ENCODE measurements around the gene TSPAN13.

The TSPAN13 gene

GRCh38 chr7:16811551-16811950 is 58.0 kb downstream of the TSPAN13 start:
- Histone ChIP-seq H3K4ac (ENCODE audit: low read depth, low read length) (no peak overlapping the region), H3K79me2 (ENCODE audit: control insufficient read depth, insufficient read depth, low read length, poor library complexity) (no peaks in the 10 kb centered on the region), H3K4me3 (ENCODE audit: low read depth, low read length) (no peak overlapping the region), H2BK5ac (ENCODE audit: low read depth, low read length, poor library complexity) (no peak overlapping the region), H3K79me1 (ENCODE audit: low read length) (no peaks in the 10 kb centered on the region), H2BK12ac (ENCODE audit: low read length) (no peak overlapping the region), H3K27me3 (ENCODE audit: insufficient read depth, low read length) (no peaks in the 10 kb centered on the region), H3K27ac (ENCODE audit: low read depth, low read length) (no peak overlapping the region), H4K91ac (ENCODE audit: low read depth, low read length) (no peak overlapping the region), H3K9me3 (ENCODE audit: insufficient read depth, low read depth, low read length) (no peaks in the 10 kb centered on the region), H3K14ac (ENCODE audit: low read length) (no peak overlapping the region), H3K18ac (ENCODE audit: low read length) (no peak overlapping the region), H3K4me1 (ENCODE audit: control insufficient read depth in 1 of 2, insufficient read depth in 2 of 2, low read length in 2 of 2) (no peaks in the 10 kb centered on the region), H2BK120ac (ENCODE audit: insufficient read depth, low read length, poor library complexity) (no peak overlapping the region), H2AK5ac (ENCODE audit: low read length) (no peak overlapping the region), H3K4me2 (ENCODE audit: low read length) (no peak overlapping the region), H2AFZ (ENCODE audit: insufficient read depth, low read length, poor library complexity) (no peak overlapping the region), H4K8ac (ENCODE audit: low read depth, low read length) (no peak overlapping the region), H3K23ac (ENCODE audit: low read length) (no peak overlapping the region), H4K12ac (ENCODE audit: low read depth, low read length) (no peak overlapping the region), H3K9ac (ENCODE audit: low read length) (no peak overlapping the region), H3K36me3 (ENCODE audit: control insufficient read depth in 1 of 2, insufficient read depth in 2 of 2, low read length in 2 of 2) (no peaks in the 10 kb centered on the region)
- WGBS (ENCODE audit: extremely low coverage, insufficient coverage, insufficient read length), result no CpG with 5 or more reads among the region's 2 CpGs
- peak in 1 of 2 donors; percentile 21 for DNase-seq

- Histone ChIP-seq H2BK120ac (ENCODE audit: insufficient read depth, low read length, poor library complexity) (no peak overlapping the region), H3K27me3 (ENCODE audit: insufficient read depth, low read length) (no peaks in the 10 kb centered on the region), H3K27ac (ENCODE audit: low read depth, low read length) (no peak overlapping the region), H4K91ac (ENCODE audit: low read depth, low read length) (no peak overlapping the region), H3K4me1 (ENCODE audit: control insufficient read depth in 1 of 2, insufficient read depth in 2 of 2, low read length in 2 of 2) (no peaks in the 10 kb centered on the region), H2BK12ac (ENCODE audit: low read length) (no peak overlapping the region), H3K23ac (ENCODE audit: low read length) (no peak overlapping the region), H4K12ac (ENCODE audit: low read depth, low read length) (no peak overlapping the region), H4K8ac (ENCODE audit: low read depth, low read length) (no peak overlapping the region), H3K9ac (ENCODE audit: low read length) (no peak overlapping the region), H3K14ac (ENCODE audit: low read length) (no peak overlapping the region), H3K4ac (ENCODE audit: low read depth, low read length) (no peak overlapping the region), H3K4me2 (ENCODE audit: low read length) (no peak overlapping the region), H3K79me2 (ENCODE audit: control insufficient read depth, insufficient read depth, low read length, poor library complexity) (no peaks in the 10 kb centered on the region), H3K18ac (ENCODE audit: low read length) (no peak overlapping the region), H3K36me3 (ENCODE audit: control insufficient read depth in 1 of 2, insufficient read depth in 2 of 2, low read length in 2 of 2) (no peaks in the 10 kb centered on the region), H3K4me3 (ENCODE audit: low read depth, low read length) (no peak overlapping the region), H2AK5ac (ENCODE audit: low read length) (no peak overlapping the region), H2BK5ac (ENCODE audit: low read depth, low read length, poor library complexity) (no peak overlapping the region), H2AFZ (ENCODE audit: insufficient read depth, low read length, poor library complexity) (no peak overlapping the region), H3K9me3 (ENCODE audit: insufficient read depth, low read depth, low read length) (no peaks in the 10 kb centered on the region), H3K79me1 (ENCODE audit: low read length) (no peaks in the 10 kb centered on the region)
- DNase-seq, result no peak
- no CpG with 5 or more reads among the region's 4 CpGs for WGBS (ENCODE audit: extremely low coverage, insufficient coverage, insufficient read length)
Measured at GRCh38 chr7:16812542-16813231, 59.1 kb downstream of the TSPAN13 start.

- H3K9me3 ChIP-seq (ENCODE audit: insufficient read depth, low read depth, low read length), result no peaks in the 10 kb centered on the region
- H3K4me3 ChIP-seq (ENCODE audit: low read depth, low read length), result no peak overlapping the region
- DNase-seq, result no peak
- H3K14ac ChIP-seq (ENCODE audit: low read length), result no peak overlapping the region
- no peak overlapping the region for H4K91ac ChIP-seq (ENCODE audit: low read depth, low read length)
- H3K23ac ChIP-seq (ENCODE audit: low read length), result no peak overlapping the region
- no peak overlapping the region for H2BK12ac ChIP-seq (ENCODE audit: low read length)
- H3K4me1 ChIP-seq (ENCODE audit: control insufficient read depth in 1 of 2, insufficient read depth in 2 of 2, low read length in 2 of 2), result no peaks in the 10 kb centered on the region
- no CpG with 5 or more reads among the region's 3 CpGs for WGBS (ENCODE audit: extremely low coverage, insufficient coverage, insufficient read length)
- no peak overlapping the region for H4K8ac ChIP-seq (ENCODE audit: low read depth, low read length)
- H3K27me3 ChIP-seq (ENCODE audit: insufficient read depth, low read length), result no peaks in the 10 kb centered on the region
- H3K79me1 ChIP-seq (ENCODE audit: low read length), result no peaks in the 10 kb centered on the region
- no peaks in the 10 kb centered on the region for H3K36me3 ChIP-seq (ENCODE audit: control insufficient read depth in 1 of 2, insufficient read depth in 2 of 2, low read length in 2 of 2)
- H3K18ac ChIP-seq (ENCODE audit: low read length), result no peak overlapping the region
- H3K79me2 ChIP-seq (ENCODE audit: control insufficient read depth, insufficient read depth, low read length, poor library complexity), result no peaks in the 10 kb centered on the region
- no peak overlapping the region for H2BK5ac ChIP-seq (ENCODE audit: low read depth, low read length, poor library complexity)
- no peak overlapping the region for H2AK5ac ChIP-seq (ENCODE audit: low read length)
- no peak overlapping the region for H3K4ac ChIP-seq (ENCODE audit: low read depth, low read length)
- no peak overlapping the region for H3K4me2 ChIP-seq (ENCODE audit: low read length)
- no peak overlapping the region for H3K27ac ChIP-seq (ENCODE audit: low read depth, low read length)
- no peak overlapping the region for H2BK120ac ChIP-seq (ENCODE audit: insufficient read depth, low read length, poor library complexity)
- H3K9ac ChIP-seq (ENCODE audit: low read length), result no peak overlapping the region
- H4K12ac ChIP-seq (ENCODE audit: low read depth, low read length), result no peak overlapping the region
- no peak overlapping the region for H2AFZ ChIP-seq (ENCODE audit: insufficient read depth, low read length, poor library complexity)
Measured at GRCh38 chr7:16813232-16813616, 59.7 kb downstream of the TSPAN13 start.

- WGBS (ENCODE audit: extremely low coverage, insufficient coverage, insufficient read length), result no CpG with 5 or more reads among the region's 2 CpGs
- DNase-seq, result no peak
- no peak overlapping the region for H3K4ac ChIP-seq (ENCODE audit: low read depth, low read length)
- no peak overlapping the region for H4K8ac ChIP-seq (ENCODE audit: low read depth, low read length)
- no peaks in the 10 kb centered on the region for H3K79me2 ChIP-seq (ENCODE audit: control insufficient read depth, insufficient read depth, low read length, poor library complexity)
- no peak overlapping the region for H2BK120ac ChIP-seq (ENCODE audit: insufficient read depth, low read length, poor library complexity)
- no peak overlapping the region for H3K23ac ChIP-seq (ENCODE audit: low read length)
- no peaks in the 10 kb centered on the region for H3K27me3 ChIP-seq (ENCODE audit: insufficient read depth, low read length)
- no peak overlapping the region for H2AK5ac ChIP-seq (ENCODE audit: low read length)
- H3K27ac ChIP-seq (ENCODE audit: low read depth, low read length), result no peak overlapping the region
- no peak overlapping the region for H4K91ac ChIP-seq (ENCODE audit: low read depth, low read length)
- H2AFZ ChIP-seq (ENCODE audit: insufficient read depth, low read length, poor library complexity), result no peak overlapping the region
- H4K12ac ChIP-seq (ENCODE audit: low read depth, low read length), result no peak overlapping the region
- H3K4me3 ChIP-seq (ENCODE audit: low read depth, low read length), result no peak overlapping the region
- no peak overlapping the region for H3K18ac ChIP-seq (ENCODE audit: low read length)
- no peaks in the 10 kb centered on the region for H3K9me3 ChIP-seq (ENCODE audit: insufficient read depth, low read depth, low read length)
- no peak overlapping the region for H2BK5ac ChIP-seq (ENCODE audit: low read depth, low read length, poor library complexity)
- H3K14ac ChIP-seq (ENCODE audit: low read length), result no peak overlapping the region
- no peaks in the 10 kb centered on the region for H3K4me1 ChIP-seq (ENCODE audit: control insufficient read depth in 1 of 2, insufficient read depth in 2 of 2, low read length in 2 of 2)
- H3K9ac ChIP-seq (ENCODE audit: low read length), result no peak overlapping the region
- no peak overlapping the region for H2BK12ac ChIP-seq (ENCODE audit: low read length)
- H3K79me1 ChIP-seq (ENCODE audit: low read length), result no peaks in the 10 kb centered on the region
- H3K4me2 ChIP-seq (ENCODE audit: low read length), result no peak overlapping the region
- H3K36me3 ChIP-seq (ENCODE audit: control insufficient read depth in 1 of 2, insufficient read depth in 2 of 2, low read length in 2 of 2), result no peaks in the 10 kb centered on the region
Measured at GRCh38 chr7:16815001-16815400, 61.4 kb downstream of the TSPAN13 start.

Data from trophoblast cell (in vitro differentiated cells and primary cell).